ENCODE results near the gene RNF112.
"Not testable (repeated sequence)": the region's sequence is repeated elsewhere in the genome, so short reads cannot be mapped to it uniquely, and the experiment has no call there.

Gene RNF112

GRCh38 chr17:19415806-19416775 is 5.1 kb downstream of the RNF112 start:
- FAIRE-seq, result no peak

GRCh38 chr17:19417611-19418010 is 6.6 kb downstream of the RNF112 start:
- FAIRE-seq, result no peak

- FAIRE-seq, result no peak
These were observed 7.4 kb downstream of the RNF112 start for GRCh38 chr17:19418251-19418992.

- FAIRE-seq, result no peak
These were observed 10.2 kb downstream of the RNF112 start for GRCh38 chr17:19421219-19421618.

GRCh38 chr17:19421926-19422325 is 10.9 kb downstream of the RNF112 start:
- no peak for FAIRE-seq

GRCh38 chr17:19424934-19425868 is 14.2 kb downstream of the RNF112 start:
- no peak for FAIRE-seq

GRCh38 chr17:19426631-19427030 is 15.6 kb downstream of the RNF112 start:
- no peak for FAIRE-seq

- FAIRE-seq, result no peak
These were observed 20.7 kb downstream of the RNF112 start for GRCh38 chr17:19431691-19432090.

- FAIRE-seq, result no peak
These were observed 22.2 kb downstream of the RNF112 start for GRCh38 chr17:19433255-19433654.

- no peak for FAIRE-seq
These were observed 22.8 kb downstream of the RNF112 start for GRCh38 chr17:19433727-19434340.

- no peak for FAIRE-seq
These were observed 29.4 kb downstream of the RNF112 start for GRCh38 chr17:19440421-19440820.

GRCh38 chr17:19441288-19441687 is 30.3 kb downstream of the RNF112 start:
- FAIRE-seq, result not testable (repeated sequence)

- no peak for FAIRE-seq
These were observed 31.7 kb downstream of the RNF112 start for GRCh38 chr17:19442731-19443130.

GRCh38 chr17:19443148-19443547 is 32.1 kb downstream of the RNF112 start:
- FAIRE-seq, result no peak

GRCh38 chr17:19445105-19445504 is 34.1 kb downstream of the RNF112 start:
- FAIRE-seq, result no peak

GRCh38 chr17:19446577-19446976 is 35.5 kb downstream of the RNF112 start:
- not testable (repeated sequence) for FAIRE-seq

- peak; percentile 77 for FAIRE-seq
These were observed 36.1 kb downstream of the RNF112 start for GRCh38 chr17:19447085-19447583.

GRCh38 chr17:19448341-19449268 is 37.6 kb downstream of the RNF112 start:
- FAIRE-seq, result no peak

GRCh38 chr17:19449656-19450055 is 38.6 kb downstream of the RNF112 start:
- FAIRE-seq, result no peak

GRCh38 chr17:19453296-19453695 is 42.3 kb downstream of the RNF112 start:
- no peak for FAIRE-seq

GRCh38 chr17:19454074-19454473 is 43.0 kb downstream of the RNF112 start:
- no peak for FAIRE-seq

Measured in TTC549 (cell line).